ENCODE data around the gene ERI3.

The ERI3 gene

DNA sequence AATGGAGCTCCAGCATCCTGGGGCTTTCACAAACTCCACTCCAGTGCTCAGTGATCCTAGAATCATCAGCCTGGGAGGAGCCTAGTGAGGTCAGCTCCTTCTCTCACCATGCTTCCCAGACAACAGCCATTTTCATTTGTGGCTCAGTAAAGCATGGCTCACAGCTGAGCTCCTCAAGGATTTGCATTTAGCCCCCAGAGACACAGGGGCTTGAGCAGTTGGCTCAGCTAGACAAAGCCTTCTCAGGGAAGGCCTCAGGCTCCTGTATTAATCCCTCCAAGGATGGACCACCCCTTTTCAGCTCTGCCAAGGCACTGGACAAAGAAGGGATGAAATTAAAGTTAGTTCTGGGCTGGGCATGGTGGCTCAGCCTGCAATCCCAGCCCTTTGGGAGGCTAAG, 39.5 kb downstream of the ERI3 start:
- Mint-ChIP-seq H3K4me1 (peaks cover 12% of the 10 kb centered on the region), H3K4me3 (no peak overlapping the region), H3K9me3 (no peaks in the 10 kb centered on the region), H3K36me3 (peaks cover 24% of the 10 kb centered on the region), H3K27me3 (no peaks in the 10 kb centered on the region), H3K27ac (no peak overlapping the region)
- DNase-seq (ENCODE audit: low spot score in 2 of 2) (no peak), ATAC-seq (ENCODE audit: low read depth) (no peak)

DNA sequence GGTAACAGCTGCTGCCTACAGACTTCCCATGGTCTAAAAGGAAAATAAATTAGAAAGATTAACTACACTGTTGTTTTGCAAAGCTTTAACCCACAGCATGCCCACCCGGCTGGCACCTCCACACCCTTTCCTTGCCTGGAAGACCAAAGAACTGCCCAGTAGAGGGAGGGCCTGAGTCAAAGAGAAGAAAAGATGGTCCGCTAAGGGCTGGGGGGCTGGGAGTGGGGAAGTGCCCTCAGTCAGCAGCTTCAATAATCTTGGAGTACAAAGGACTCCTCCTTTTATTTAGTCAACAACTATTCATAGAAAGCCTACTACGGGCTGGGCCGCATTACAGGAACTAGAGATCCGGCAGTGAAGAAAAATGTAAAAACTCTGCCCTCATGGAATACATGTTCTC, 40.6 kb downstream of the ERI3 start:
- ATAC-seq (ENCODE audit: low read depth) (no peak), DNase-seq (ENCODE audit: low spot score in 2 of 2) (no peak)
- Mint-ChIP-seq H3K27me3 (no peaks in the 10 kb centered on the region), H3K9me3 (no peaks in the 10 kb centered on the region), H3K4me1 (peaks cover 12% of the 10 kb centered on the region), H3K36me3 (peaks cover 25% of the 10 kb centered on the region), H3K4me3 (no peak overlapping the region), H3K27ac (no peak overlapping the region)

DNA sequence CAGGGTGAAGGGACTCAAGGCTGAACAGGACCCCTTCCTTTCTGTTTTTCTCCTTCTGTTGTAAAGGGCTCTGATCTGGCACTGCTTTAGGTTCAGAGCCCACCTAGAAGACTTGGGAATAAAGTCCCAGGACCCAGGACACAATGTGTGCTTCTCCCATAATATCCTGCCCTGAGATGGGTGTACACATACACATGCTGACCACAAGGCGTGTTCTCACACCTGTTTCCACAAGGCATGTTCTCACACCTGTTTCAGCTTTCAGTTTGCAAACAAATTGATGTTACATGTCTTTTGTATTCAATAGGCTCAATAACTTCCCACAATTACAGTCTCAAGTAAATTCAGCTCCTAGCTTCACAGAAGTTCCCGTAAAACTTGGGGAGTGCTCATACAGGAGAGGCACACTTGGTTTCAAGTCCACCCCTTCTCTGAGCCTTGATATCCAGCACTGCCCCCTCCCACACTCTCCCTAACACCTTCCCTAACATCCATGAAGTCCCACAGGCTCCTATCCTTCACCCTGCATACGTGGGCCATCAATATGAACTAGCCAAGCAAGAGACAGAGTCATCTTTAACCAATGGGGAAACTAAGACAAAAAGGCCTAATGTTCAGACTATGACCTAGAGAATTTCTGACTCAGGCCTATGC, 41.7 kb downstream of the ERI3 start:
- ATAC-seq (ENCODE audit: low read depth) (no peak), DNase-seq (ENCODE audit: low spot score in 2 of 2) (no peak)
- peaks cover 24% of the 10 kb centered on the region for H3K36me3 Mint-ChIP-seq
- H3K27me3 Mint-ChIP-seq: no peaks in the 10 kb centered on the region
- no peak overlapping the region for H3K4me3 Mint-ChIP-seq
- H3K27ac Mint-ChIP-seq: no peak overlapping the region
- H3K9me3 Mint-ChIP-seq: no peaks in the 10 kb centered on the region
- peaks cover 5% of the 10 kb centered on the region for H3K4me1 Mint-ChIP-seq

DNA sequence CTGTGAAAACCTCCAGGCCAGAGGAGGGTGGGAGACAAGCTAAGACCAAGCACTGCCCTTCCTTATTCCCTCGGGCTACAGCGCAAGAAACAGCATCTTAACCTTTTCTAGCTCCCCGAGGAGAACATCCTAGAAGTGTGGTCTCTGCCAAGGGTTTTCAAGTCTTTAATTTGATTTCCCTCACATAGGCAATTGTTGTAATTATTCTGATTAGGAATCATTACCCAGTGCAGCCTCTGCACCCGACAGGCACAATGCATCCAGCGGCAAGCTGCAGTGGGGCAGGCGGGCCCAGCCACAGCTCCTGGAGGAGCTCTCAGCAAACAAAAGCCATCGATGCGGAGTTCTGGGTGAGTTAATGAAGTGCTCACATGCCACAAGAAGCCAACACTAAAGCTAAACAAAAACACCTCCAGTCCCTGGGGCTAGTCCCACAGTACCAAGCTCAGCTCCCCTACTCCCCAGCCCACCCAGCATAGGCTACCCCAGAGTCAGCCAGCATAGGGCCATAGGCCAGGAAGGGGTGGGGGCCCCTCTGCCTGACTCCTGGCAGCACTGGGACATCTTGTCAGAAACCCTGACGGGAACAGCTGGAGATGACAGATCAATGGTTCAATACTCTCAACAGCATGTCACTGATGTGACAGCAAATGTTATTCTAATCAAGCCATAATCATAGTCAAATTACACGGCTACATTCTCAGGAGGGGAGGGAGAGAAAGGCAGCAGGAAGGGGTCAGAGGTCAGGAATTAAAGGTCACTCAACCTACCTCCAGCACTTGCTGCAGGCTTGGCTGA, 42.5 kb downstream of the ERI3 start:
- no peak for DNase-seq (ENCODE audit: low spot score in 2 of 2)
- Mint-ChIP-seq H3K27ac (no peak overlapping the region), H3K4me3 (no peak overlapping the region), H3K27me3 (no peaks in the 10 kb centered on the region), H3K9me3 (no peaks in the 10 kb centered on the region), H3K4me1 (peaks cover 2% of the 10 kb centered on the region), H3K36me3 (peaks cover 29% of the 10 kb centered on the region)
- ATAC-seq (ENCODE audit: low read depth): no peak

DNA sequence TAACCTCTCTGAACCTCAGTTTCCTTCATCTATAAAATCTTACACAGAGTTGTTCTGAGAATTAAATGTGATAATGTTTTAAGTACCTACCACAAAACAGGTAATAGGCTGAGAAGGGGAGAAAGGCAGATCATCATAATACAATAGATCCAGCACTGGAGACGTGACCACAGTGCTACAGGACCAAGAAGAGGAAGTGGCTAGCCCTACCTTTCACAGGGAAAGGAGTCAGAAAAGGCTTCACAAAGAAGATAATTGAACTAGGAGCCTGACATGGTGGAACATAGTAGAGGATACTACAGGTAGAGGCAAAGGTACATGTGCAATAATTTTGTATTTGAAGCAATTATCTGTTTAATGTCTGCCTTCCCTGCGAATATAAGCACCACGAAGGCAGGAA, 45.1 kb downstream of the ERI3 start:
- Mint-ChIP-seq H3K4me1 (no peaks in the 10 kb centered on the region), H3K36me3 (peaks cover 44% of the 10 kb centered on the region), H3K27me3 (no peaks in the 10 kb centered on the region), H3K27ac (no peak overlapping the region), H3K9me3 (no peaks in the 10 kb centered on the region), H3K4me3 (no peak overlapping the region)
- no peak for ATAC-seq (ENCODE audit: low read depth)
- DNase-seq (ENCODE audit: low spot score in 2 of 2): no peak

DNA sequence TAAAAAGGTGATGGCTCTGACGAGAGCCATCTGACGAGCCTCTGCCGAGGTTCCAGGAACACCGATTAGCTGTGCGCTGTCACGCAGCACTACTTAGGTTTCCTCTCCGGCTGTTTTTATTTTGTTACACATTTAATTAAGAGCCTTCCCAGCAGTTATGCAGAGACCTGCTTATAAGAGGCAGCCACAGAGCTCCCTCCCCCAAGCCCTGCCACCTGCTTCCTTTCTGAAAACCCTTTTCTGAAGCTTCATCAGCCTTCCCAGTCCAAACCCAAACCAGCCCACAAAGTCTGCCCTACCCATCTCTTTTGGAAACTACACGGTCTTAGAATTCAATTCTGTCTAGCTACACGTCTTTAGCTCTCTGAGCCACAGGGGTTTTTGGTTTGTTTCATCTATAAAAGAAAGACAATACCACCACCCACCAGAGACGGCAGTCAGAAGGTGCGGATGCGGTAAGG, 49.1 kb downstream of the ERI3 start:
- Mint-ChIP-seq H3K4me3 (no peak overlapping the region), H3K27ac (no peak overlapping the region), H3K4me1 (no peaks in the 10 kb centered on the region), H3K27me3 (no peaks in the 10 kb centered on the region), H3K9me3 (no peaks in the 10 kb centered on the region), H3K36me3 (peaks cover 60% of the 10 kb centered on the region)
- no peak for DNase-seq (ENCODE audit: low spot score in 2 of 2)
- ATAC-seq (ENCODE audit: low read depth): no peak

DNA sequence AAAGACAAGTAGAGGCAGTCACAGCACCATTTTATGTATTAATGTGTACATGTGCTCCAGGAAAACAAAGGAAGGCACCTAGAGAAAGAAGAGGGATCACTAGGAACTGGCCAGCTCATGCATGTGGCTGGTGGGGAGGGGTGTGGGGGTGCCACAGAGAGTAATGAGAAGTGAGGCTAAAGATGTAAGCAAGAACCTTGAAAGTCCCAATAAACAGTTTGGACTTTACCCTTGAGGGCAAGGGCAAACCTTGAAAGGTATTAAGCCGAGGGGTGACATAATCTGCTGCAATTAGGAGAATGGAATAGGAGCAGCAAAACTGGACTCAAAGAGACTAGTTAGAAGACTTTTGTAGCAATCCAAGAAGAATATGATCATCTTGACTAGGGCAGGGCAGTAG, 51.5 kb downstream of the ERI3 start:
- H3K27ac Mint-ChIP-seq: no peak overlapping the region

DNA sequence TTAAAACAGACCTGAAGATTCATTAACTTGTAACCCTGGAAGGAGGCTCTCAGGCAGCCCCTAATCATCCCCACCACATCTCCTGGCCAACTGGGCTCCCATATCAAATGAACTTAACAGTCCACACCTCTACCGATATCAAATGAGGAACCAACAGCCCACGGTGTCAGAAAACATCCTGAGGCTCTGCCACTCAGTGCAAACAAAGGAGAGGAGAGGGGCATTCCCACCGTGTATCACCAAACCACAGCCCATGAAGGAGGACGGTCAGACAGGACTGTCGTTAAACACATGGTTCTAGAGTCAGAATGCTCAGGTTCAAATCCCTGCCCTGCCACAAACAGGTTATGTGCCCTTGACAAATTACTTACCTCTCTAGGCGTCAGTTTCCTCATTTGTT, 52.5 kb downstream of the ERI3 start:
- no peak for DNase-seq (ENCODE audit: low spot score in 2 of 2)
- Mint-ChIP-seq H3K36me3 (peaks cover 51% of the 10 kb centered on the region), H3K4me1 (no peaks in the 10 kb centered on the region), H3K27ac (no peak overlapping the region), H3K9me3 (no peaks in the 10 kb centered on the region), H3K27me3 (no peaks in the 10 kb centered on the region), H3K4me3 (no peak overlapping the region)
- no peak for ATAC-seq (ENCODE audit: low read depth)

More for the DNA sequence above, 51.5 kb downstream of the ERI3 start:
- H3K27me3 Mint-ChIP-seq: no peaks in the 10 kb centered on the region
- no peak for DNase-seq (ENCODE audit: low spot score in 2 of 2)
- H3K4me1 Mint-ChIP-seq: no peaks in the 10 kb centered on the region
- no peak overlapping the region for H3K4me3 Mint-ChIP-seq
- no peaks in the 10 kb centered on the region for H3K9me3 Mint-ChIP-seq
- ATAC-seq (ENCODE audit: low read depth): no peak
- H3K36me3 Mint-ChIP-seq: peaks cover 55% of the 10 kb centered on the region

DNA sequence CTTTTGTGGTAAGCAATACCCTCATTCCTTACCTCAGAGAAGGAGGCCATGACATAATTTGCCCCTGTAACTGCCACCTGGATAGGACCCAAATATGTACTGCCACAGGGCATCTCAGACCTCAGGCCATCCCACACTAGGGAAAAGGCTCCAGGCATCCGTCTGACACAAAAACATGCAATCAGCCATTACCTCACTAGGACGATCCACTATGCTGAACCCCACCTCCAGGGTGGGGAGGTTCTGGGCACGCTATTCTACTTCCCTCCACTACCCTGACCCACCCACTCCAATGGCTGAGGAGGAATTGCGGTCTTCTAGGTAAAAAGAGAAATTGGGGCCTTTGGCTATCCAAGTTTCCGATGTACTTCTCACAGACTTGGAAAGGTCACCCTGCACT, 53.6 kb downstream of the ERI3 start:
- Mint-ChIP-seq H3K4me3 (no peak overlapping the region), H3K36me3 (peaks cover 46% of the 10 kb centered on the region), H3K27ac (no peak overlapping the region), H3K27me3 (no peaks in the 10 kb centered on the region), H3K9me3 (no peaks in the 10 kb centered on the region), H3K4me1 (no peaks in the 10 kb centered on the region)
- no peak for DNase-seq (ENCODE audit: low spot score in 2 of 2)
- ATAC-seq (ENCODE audit: low read depth): no peak

DNA sequence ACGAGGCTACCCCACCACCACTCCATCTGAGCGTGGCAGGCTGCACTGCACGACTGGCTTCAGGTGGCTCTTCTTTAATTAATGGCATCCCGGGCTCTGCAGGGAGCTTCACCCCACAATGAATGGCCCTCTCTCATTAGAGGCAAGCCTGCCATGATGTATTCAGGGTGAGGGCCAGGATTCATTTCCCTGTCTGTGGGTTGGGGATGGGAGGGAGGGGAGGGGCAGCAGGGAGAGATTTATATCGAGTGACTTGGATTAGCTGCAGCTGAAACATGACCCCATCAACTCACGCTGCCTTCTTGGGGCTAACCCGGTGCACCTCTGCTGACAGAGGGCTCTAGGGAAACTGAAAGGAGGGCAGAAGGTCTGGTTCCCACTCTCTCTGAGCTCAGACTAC, 54.2 kb downstream of the ERI3 start:
- no peaks in the 10 kb centered on the region for H3K27me3 Mint-ChIP-seq
- ATAC-seq (ENCODE audit: low read depth) (no peak), DNase-seq (ENCODE audit: low spot score in 2 of 2) (no peak)
- H3K4me1 Mint-ChIP-seq: no peaks in the 10 kb centered on the region
- H3K27ac Mint-ChIP-seq: no peak overlapping the region
- no peak overlapping the region for H3K4me3 Mint-ChIP-seq
- H3K36me3 Mint-ChIP-seq: peaks cover 43% of the 10 kb centered on the region
- no peaks in the 10 kb centered on the region for H3K9me3 Mint-ChIP-seq

DNA sequence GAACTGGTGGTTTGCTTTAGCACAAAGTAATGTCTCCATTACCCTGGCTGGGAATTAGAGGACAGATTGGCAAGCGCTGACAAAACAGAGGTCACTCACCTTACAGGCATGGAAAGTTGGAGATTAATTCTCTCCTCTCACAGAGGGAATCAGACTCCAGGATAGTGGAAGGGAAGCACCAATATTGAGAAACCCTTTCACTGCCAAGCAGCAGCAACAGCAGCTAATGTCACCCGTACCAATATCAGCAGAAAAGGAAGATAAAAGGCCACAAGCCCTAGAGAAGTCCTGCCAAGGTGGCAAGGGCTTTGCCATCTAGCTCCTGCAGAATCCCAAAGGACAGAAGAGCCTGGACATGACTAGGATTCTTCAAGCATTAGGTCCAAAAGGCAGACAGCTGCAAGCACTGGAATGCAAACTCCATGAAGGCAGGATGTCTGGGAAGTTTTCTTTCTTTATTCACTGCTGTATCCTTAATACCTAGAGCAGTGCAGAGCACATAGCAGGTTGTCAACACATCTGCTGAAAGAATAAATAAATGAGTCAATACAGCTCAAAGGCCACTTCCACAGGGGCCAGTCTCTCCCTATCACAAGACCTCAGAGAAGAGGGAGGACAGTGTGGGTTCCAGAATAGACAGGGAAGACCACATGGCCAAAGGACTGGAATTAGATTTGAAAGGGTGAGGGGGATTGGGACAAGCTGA, 57.2 kb downstream of the ERI3 start:
- Mint-ChIP-seq H3K4me3 (no peak overlapping the region), H3K27me3 (no peaks in the 10 kb centered on the region), H3K9me3 (no peaks in the 10 kb centered on the region), H3K36me3 (peaks cover 36% of the 10 kb centered on the region), H3K27ac (no peak overlapping the region), H3K4me1 (no peaks in the 10 kb centered on the region)
- ATAC-seq (ENCODE audit: low read depth): no peak
- no peak for DNase-seq (ENCODE audit: low spot score in 2 of 2)

DNA sequence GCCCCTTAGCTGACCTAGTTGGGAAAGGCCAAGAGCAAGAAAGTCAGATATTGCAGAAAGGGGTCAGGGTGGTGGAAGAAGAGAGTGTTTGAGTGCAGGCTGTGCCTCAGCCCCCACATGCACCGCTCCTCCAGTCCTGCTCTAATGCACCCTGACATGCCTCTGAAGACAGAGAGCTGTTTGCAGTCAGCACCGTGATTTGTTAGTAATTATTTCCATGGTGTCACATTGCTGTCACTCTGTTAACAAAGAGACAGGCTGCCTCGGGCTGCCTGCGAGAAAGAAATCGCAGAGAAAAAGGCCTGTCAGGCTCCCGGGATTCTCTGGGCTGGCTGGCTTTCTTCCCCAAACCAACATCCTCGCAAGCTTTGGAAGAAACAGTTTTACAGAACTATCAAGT, 58.3 kb downstream of the ERI3 start:
- Mint-ChIP-seq H3K9me3 (no peaks in the 10 kb centered on the region), H3K27me3 (no peaks in the 10 kb centered on the region), H3K36me3 (peaks cover 32% of the 10 kb centered on the region), H3K27ac (no peak overlapping the region), H3K4me3 (no peak overlapping the region), H3K4me1 (no peaks in the 10 kb centered on the region)
- no peak for ATAC-seq (ENCODE audit: low read depth)
- DNase-seq (ENCODE audit: low spot score in 2 of 2): no peak

DNA sequence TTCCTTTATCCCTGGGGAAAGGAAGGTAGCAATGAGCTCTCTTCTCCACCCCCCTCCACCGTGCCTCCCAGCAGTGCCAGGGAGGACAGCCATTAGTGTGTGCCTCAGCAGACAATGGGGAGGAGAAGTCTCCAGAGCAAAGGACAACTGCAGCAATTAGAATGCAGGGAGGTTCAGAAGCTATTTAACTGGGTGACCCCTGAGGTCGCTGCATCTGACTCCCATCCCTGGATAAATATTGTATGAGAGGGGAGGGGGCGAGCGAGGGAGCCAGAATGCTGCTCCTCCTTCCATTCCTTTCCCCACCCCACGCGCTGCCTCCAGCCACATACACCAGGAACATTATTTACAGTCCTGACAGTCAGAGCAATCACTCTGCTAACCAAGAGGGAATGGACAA, 59.0 kb downstream of the ERI3 start:
- no peak overlapping the region for H3K27ac Mint-ChIP-seq
- no peak for ATAC-seq (ENCODE audit: low read depth)
- H3K4me3 Mint-ChIP-seq: no peak overlapping the region
- H3K27me3 Mint-ChIP-seq: no peaks in the 10 kb centered on the region
- H3K9me3 Mint-ChIP-seq: no peaks in the 10 kb centered on the region
- no peak for DNase-seq (ENCODE audit: low spot score in 2 of 2)
- H3K36me3 Mint-ChIP-seq: peaks cover 31% of the 10 kb centered on the region
- H3K4me1 Mint-ChIP-seq: no peaks in the 10 kb centered on the region

DNA sequence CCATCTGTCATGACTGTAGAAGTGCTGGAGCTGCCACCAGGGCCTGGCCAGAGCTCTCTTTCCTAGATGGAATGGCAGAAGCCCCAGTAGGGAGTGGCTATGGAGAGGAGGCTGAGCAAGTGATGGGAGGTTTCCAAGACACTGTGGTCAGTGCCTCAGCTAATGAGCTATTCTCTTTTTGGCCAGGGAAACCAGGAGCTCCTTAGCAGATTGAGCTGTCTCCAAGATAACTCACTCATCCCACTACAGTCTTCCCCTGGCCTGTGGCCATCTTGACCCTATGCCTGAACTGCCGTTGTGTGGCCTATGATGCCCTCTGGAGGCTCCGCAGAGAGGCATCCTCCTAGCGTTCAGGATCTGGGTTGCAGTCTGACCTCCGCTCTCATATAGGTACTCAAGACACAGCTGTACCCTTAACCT, 60.5 kb downstream of the ERI3 start:
- Mint-ChIP-seq H3K4me1 (no peaks in the 10 kb centered on the region), H3K4me3 (no peak overlapping the region), H3K36me3 (peaks cover 39% of the 10 kb centered on the region), H3K9me3 (no peaks in the 10 kb centered on the region), H3K27ac (no peak overlapping the region), H3K27me3 (no peaks in the 10 kb centered on the region)
- ATAC-seq (ENCODE audit: low read depth) (no peak), DNase-seq (ENCODE audit: low spot score in 2 of 2) (no peak)

Measured in memory B cell (primary cell).